ENCODE data around the gene NLK.

DNA sequence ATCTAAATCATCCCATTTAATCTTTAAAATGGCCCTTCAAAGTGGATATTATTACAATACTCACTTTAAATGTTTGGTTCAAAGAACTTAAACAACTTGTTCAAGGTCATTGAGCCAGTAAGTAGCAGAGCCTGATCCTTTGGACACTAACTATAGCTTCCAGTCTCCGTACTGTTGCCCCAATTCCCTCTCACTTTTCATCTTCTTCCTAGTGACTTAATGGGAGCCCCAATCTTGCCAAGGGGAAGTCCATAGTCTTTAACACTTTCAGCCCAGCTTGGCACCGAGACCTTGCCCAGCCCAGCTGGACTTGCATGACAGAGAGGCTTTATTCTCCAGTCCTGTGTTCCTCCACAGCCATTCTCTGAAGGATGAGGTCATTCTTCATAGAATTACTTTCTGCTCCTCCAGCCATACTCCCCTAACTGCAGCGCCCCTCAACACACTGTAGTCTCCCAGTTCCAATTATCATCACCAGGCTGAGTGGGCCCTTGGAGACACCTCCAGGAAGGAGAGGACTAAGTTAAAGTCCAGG, 49.2 kb upstream of the NLK start:
- TF ChIP-seq, protein P1, sequence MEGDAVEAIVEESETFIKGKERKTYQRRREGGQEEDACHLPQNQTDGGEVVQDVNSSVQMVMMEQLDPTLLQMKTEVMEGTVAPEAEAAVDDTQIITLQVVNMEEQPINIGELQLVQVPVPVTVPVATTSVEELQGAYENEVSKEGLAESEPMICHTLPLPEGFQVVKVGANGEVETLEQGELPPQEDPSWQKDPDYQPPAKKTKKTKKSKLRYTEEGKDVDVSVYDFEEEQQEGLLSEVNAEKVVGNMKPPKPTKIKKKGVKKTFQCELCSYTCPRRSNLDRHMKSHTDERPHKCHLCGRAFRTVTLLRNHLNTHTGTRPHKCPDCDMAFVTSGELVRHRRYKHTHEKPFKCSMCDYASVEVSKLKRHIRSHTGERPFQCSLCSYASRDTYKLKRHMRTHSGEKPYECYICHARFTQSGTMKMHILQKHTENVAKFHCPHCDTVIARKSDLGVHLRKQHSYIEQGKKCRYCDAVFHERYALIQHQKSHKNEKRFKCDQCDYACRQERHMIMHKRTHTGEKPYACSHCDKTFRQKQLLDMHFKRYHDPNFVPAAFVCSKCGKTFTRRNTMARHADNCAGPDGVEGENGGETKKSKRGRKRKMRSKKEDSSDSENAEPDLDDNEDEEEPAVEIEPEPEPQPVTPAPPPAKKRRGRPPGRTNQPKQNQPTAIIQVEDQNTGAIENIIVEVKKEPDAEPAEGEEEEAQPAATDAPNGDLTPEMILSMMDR (conservative IDR thresholded peaks at IDR 0.05 in 1 of 2, IDR thresholded peaks at IDR 0.05 in 1 of 2; ENCODE audit: low read depth in 1 of 2, low read length in 2 of 2): no peak
- no peak for TF ChIP-seq EZH2 (IDR thresholded peaks at IDR 0.05; ENCODE audit: low read length, missing control alignments)

Measured in fibroblast of lung (primary cell).